HG02943 (cell line): ENCODE data around the gene UBA52.
"Not testable (repeated sequence)": the region's sequence is repeated elsewhere in the genome, so short reads cannot be mapped to it uniquely, and the experiment has no call there.

Experiments
- ATAC-seq: cut with Tn5 transposase; IDR thresholded peaks from one replicate; pipeline ENCODE4 v1.9.1; 2021; ENCODE audit warnings: mild to moderate bottlenecking, low read depth, moderate library complexity; ENCODE audit not compliant: unreplicated experiment

UBA52 gene

DNA sequence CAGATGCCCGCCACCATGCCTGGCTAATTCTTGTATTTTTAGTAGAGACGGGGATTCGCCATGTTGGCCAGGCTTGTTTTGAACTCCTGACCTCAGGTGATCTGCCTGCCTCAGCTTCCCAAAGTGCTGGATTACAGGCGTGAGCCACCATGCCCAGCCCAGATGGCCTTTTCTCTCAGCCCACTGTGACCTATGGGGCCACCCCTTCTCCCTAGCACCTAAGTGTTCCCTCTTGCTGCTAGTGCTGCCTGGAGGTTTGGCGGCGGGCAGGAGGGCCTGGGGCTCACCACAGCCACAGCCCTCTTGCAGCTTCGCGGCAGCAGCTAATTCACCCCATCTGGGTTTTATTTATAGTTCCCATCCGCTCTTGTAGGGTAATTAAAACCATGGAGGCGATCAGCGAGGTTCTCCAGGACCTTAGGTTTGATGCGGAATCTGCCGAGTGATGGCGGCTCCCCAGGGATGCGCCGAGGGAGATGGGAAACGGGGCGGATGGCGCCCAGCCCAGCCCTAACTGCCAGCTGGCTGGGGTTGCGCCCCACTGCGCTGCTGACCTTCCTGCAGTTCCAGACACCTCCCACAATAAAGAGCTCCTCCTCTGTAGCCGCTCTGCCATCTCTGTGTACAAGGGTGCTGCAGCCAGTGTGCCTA lies 20.2 kb downstream of the UBA52 start:
- ATAC-seq, result no peak

DNA sequence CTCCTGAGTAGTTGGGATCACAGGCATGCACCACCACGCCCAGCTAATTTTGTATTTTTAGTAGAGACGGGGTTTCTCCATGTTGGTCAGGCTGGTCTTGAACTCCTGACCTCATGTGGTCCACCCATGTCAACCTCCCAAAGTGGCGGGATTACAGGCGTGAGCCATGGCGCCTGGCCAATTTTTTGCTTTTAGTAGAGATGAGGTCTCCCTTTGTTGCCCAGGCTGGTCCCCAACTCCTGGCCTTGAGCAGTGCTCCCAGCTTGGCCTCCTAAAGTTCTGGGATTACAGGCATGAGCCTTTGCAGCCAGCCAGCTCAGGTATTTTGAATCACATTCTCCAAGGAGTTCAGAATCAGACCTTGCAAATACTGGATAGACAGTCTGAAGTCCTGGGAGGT lies 21.1 kb downstream of the UBA52 start:
- ATAC-seq, result not testable (repeated sequence)

DNA sequence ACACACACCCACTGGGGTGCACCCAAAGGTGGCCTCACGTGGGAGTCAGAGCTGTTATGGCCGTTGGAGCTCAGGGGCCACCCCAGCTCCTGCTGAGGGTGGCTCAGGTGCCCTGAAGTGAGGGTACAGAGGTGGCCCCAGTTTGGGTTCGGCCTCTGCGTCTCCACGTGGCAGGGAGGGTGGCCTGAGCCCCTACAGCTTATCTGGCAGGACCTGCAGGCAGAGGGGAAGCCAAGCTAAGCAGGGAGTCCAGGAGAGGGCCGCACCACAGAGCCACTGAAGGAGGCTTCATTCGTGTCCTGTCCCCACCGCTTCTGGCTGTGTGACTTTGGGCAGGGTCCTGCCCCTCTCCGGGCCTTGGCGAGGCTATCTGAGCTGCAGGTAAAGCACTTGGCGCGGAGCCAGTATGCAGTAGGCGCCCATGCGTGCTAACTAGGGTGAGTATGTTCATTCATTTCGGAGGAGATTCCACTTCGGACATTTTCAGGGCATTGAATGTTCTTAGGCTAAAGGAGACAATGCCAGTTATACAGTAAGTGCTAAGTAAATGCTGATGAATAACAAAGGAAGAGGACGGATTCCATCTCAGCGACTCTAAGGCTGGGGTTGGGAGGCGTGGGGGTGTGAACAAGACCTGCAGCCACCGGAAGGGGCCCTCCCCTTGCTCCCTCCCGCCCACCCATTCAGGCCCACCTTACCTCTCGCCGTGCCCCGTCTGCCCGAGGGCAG lies 21.9 kb downstream of the UBA52 start:
- ATAC-seq, result no peak

DNA sequence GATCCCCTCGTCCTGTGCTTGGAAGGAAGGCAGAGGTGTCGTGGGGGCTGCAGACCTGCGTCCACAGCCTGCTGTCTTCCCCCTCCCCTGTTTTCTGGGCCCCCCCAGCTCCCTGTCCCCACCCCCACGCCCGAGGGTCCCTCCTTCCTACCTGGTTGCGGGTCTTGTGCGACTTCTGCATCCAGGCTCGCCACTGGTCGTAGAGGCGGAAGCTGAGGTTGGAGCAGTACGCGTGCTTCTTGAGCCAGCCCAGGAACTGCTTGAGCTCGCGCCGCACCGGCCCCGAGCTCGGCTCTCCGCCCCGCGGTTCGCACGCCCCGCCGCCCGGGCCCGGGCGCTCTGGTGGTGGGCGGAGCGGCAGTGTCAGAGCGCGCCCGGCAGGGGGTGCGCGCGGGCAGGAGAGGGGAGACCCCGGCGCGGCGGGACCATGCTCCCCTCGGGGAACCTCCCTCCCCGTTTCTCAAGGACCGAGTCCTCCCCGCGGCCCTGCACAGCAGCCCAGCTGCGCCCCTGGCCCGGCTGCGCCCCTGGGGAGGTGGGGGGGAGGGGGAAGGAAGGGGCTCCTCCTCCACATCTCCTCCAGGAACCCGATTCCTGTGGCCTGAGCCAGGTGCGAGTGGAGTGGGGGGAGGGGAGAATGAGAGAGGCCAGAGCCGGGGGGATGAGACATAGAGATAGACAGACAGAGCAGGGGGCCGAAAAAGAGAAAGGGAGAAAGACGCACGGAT lies 22.6 kb downstream of the UBA52 start:
- ATAC-seq, result no peak

DNA sequence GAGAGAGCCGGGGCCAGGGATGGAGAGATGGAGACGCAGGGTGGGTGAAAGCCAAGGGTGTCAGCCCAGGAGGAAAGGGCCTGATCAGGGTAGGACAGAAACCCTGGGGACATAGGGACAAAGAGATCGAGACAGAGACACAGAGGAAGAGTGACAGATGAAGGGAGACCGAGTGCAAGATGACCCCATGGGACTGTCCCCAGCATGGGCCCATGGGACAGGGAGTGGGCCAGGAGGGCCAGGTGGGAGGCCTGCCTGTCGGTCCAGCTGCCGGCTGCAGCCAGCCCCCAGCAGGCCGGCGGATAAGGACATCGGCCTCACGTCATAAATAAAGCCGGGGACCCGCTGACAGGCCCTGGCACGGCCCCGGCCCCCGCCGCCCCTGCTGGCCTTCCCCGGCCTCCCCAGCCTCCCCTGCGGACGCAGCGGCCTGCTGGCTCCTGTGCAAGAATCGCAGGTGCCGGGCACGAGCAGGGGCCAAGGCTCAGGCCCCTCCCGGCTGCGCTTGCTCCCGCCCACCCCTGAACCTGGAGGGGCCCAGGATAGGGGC lies 23.2 kb downstream of the UBA52 start:
- no peak for ATAC-seq

DNA sequence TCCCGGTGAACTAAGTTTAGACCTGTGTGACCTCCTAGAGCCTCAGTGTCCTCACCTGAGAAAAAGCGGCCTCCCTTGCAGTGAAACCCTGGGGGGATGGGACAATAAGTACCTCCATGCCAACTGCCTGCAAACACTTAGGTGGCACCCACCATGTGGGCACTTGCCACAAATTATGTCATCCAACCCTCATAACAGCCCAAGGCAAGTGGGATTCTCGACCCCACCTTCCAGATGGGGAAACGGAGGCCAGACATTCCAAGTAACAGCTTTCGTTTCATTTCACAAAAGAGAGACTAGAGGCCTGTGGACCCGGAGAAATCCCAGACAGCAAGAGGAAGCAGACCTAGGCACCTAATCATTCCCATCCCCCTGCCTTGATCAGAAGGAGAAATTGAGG lies 23.8 kb downstream of the UBA52 start:
- no peak for ATAC-seq

DNA sequence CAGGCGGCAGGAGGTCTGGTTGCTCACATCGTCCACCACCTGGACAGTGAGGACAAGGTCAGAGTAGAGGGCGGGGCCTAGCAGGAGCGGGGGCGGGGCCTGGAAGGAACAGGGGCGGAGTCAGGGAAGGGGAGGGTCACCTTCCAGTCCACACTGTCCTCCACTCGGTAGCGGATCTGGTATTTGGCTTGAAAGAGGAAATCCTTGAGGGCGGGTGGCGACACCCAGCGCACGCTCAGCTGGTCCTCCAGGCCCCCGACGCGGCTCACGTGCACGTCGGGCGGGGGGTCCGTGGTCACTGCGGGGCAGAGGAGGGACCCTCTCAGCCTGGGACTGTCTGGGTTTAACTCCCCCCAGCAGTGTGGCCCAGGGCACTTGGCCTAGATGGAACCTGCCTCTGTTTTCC lies 25.1 kb downstream of the UBA52 start:
- ATAC-seq, result no peak

DNA sequence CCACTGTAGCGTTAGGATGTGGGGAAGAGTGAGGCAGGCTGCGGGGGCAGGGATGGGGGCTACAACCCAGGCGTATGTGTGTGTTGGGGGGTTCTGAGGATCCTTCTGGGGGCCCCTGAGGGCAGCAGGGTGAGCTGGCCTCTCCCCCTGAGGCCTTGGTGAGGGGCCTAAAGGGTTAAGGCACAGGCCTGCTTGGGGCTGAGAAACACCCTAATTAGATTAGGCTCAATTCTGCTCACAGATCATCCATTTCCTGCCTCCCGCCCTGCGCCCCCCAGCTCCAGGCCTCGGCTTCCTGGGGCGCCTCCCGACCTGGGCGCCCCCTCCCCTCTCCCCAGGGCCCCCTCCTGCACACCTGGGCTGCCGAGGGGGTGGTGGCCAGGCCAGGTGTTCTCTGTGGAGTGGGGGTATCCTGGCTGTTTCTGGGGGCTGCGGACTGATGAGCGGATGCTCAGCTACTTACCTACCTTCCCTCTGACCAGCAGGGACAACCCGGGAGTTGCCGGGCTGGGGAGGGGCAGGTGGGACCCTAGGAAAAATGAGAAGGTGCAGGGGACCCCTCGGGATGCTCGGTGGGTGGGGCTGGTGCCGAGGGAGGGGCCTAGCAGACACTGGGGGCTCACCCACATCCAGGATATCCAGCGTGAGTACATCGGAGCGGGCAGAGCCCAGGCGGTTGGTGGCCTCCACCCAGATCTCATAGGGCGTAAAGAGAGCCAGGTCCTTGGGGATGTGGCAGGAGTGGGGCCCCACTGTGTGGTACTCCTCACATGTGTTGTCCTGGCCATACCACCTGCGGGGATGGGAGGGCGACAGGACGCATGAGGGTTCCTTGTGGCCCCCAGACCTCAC lies 26.4 kb downstream of the UBA52 start:
- ATAC-seq, result no peak

DNA sequence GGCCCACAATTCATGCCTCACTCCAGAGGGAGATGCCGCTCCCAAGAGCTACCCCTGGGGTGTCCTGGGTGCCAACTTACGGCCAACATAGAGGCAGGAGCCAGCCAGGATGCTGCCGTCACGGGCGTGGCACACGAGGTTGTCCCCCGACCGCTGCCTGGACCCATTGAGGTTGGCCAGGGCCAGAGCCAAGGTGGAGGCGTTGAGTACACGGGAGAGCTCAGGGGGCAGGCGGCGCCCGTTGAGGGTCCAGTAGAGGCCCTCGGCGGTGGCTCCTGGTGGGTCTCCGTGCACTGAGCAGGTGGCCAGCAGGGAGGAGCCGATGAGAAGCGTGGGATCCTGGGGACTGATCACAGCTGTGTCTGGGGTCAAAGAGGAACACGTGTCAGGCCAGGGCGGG lies 27.8 kb downstream of the UBA52 start:
- ATAC-seq, result no peak

DNA sequence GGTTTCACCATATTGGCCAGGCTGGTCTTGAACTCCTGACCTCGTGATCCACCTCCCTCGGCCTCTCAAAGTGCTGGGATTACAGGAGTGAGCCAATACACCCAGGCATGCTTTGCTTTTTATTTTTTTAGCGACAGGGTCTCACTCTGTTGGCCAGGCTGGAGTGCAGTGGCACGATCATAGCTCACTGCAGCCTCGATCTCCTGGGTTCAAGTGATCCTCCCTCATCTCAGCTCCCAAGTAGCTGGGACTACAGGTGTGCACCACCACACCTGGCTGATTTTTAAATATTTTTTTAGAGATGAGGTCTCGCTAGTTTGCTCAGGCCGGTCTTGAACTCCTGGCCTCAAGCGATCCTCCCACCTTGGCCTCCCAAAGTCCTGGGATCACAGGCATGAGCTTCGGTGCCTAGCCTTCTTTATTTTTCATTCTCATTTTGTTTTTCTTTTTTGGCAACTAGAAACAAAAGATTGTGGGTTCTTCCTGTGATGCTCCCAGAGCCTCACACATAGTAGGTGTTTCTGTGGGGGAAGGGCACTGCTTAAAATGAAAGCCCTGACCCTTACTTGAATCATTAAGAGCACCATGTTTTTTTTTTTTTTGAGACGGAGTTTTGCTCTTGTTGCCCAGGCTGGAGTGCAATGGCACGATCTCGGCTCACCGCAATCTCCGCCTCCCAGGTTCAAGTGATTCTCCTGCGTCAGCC lies 29.2 kb downstream of the UBA52 start:
- ATAC-seq, result not testable (repeated sequence)

DNA sequence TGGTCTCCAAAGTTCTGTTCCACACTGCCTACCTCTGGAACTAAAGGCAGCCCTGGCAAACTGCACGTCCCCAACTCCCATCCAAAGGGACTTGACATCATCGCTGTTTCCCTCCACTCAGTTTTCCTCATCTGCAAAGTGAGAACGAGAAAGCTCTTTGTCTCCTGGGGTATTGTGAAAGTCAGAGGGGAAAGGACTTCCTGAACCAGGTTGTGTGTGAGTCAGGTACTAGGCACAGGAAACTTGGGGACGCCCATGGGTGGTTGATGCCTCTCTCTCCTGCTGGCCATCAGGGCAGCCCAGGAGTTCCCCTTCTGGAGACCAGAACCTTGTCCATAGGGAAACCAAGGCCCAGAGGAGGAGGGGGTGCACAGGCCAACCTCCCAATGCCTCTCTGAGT lies 30.2 kb downstream of the UBA52 start:
- no peak for ATAC-seq

DNA sequence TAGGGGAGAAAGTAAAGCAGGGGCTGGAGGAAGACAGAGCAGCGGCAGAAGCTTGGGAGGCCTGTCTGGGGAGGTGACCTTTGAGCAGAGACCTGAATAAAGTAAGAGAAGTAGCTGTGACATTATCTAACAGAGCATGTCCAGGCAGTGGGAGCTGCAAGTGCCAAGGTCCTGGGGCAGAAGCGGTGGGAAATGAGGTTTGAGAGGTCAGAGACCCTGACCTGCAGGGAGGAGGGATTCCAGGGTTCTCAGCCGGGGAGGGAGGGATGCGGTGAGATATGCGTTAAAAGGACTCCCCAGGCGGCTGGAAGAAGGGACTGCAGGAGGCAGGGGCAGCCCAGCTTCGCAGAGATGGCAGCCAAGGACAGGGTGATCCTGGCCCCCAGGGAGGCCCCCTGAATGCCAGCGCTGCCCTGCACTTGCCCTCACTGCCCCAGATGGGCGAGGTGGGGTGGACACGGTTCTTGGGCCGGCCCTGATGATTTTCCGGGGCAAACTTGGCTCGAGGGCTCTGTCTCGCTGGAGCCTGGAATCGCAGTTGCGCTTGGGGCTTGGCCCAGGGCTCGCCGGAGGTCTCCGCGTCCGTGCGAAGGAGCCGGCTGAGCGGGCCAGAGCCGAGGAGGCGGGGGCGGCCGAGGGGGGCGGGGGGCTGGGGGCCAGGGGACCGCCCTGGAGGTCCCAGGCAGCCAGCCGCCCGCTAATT lies 31.7 kb downstream of the UBA52 start:
- no peak for ATAC-seq

DNA sequence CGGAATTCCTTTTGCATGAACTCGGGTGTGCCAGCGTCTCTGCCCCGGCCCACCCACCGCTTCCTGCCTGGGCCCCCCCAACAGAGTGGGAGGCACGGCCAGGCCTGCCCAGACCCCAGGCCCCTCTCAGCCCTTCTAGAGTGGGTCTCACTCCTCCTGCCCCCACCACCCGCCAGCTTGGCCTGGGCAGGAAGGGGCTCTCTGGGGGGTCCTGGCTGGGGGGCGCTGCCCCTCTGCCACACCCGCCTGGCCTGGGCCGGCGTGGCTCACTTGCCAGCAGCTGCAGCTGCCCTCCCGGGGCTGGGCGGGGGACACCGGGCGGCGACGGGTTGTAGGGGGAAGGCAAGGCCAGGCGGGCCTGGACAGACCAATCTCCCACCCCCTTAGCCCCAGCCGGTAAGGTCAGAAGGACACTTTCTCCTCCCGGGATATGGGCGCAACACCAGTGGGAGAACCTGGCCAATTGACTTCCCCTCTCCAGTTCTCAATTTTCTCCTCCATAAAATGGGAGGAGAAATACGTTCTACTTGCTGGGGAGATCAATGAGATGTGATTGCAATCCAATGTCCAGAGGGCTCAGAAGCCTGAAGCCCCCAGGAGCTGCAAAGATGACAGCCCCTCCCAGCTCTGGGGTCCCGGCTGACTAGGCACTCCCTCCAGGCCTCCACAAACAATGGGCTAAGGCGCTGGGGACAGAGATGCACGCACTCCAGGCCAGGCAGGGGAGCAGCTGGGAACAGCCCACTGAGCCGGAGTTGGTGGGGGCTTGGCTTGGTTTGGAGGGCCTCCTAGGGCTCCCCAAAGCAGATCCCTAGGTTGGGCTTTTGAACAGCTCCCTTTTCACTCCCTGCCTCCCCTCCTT lies 32.5 kb downstream of the UBA52 start:
- no peak for ATAC-seq

DNA sequence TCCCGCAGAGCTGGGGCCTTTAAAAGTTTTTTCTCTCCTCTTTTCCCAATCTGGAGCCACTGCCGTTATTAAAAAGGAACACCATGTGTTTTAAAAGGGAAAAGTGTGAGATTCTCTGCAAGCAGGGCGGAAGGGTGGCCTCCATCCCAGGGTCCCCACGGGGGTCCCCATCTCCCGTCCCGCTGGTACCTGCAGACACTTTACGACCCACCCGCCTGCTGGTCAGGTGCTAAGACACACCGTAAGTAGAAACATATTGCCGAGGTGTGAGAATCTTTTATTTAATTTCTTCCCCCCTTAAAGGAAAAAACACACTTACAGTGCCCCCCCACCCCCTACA lies 33.1 kb downstream of the UBA52 start:
- no peak for ATAC-seq

DNA sequence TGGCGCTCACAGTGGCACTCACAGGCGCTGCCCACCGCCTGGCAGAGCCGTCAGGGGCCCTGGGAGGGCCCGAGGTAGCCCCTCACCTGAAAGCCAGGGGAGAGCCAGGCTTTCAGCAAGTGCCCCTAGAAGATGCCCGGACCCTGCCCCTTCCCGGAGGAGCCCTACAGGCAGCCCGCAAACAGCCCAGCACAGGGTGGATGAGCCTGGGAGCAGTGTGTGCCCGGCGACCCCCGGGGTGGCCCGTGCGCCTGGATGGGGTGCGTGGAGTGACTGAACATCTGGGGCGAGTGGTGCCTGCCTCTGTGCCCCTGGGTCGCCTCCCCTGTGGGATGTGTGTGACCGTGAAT lies 33.5 kb downstream of the UBA52 start:
- ATAC-seq, result no peak

DNA sequence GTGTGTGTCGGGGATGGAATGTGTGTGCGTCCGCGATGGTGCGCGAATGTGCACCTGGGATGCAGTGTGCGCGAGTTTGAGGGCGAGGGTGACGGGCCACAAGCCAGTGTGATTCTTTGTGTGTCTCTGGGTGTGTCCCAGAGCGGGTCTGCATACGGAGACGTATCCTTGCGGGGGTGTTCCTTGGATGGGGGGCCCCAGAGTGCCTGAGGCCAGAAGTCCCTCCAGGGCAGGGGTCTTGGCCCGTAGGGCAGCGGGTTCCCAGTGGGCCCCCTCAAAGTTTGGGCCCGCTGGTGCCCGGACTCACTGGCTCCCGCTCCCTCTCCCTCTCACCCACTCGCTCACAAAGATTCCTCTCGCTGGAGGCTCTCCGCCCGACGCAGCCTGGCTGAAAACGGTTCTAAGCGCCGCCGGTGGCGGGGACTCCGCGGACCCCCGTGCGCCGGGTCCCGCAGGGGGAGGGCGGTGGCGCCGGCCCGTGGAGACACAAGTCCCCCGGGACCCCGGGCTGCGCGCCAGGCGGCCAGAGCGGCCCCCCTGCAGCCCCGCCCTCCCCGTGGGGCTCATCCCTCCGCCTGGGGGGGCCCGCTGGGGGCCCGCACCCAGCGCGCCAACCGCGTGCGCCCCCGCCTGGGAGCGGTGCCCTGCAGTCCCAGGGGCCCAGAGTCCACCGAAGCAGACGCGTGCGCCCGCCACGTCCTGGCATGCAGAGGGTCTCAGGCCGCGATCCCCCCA lies 34.1 kb downstream of the UBA52 start:
- ATAC-seq, result no peak

DNA sequence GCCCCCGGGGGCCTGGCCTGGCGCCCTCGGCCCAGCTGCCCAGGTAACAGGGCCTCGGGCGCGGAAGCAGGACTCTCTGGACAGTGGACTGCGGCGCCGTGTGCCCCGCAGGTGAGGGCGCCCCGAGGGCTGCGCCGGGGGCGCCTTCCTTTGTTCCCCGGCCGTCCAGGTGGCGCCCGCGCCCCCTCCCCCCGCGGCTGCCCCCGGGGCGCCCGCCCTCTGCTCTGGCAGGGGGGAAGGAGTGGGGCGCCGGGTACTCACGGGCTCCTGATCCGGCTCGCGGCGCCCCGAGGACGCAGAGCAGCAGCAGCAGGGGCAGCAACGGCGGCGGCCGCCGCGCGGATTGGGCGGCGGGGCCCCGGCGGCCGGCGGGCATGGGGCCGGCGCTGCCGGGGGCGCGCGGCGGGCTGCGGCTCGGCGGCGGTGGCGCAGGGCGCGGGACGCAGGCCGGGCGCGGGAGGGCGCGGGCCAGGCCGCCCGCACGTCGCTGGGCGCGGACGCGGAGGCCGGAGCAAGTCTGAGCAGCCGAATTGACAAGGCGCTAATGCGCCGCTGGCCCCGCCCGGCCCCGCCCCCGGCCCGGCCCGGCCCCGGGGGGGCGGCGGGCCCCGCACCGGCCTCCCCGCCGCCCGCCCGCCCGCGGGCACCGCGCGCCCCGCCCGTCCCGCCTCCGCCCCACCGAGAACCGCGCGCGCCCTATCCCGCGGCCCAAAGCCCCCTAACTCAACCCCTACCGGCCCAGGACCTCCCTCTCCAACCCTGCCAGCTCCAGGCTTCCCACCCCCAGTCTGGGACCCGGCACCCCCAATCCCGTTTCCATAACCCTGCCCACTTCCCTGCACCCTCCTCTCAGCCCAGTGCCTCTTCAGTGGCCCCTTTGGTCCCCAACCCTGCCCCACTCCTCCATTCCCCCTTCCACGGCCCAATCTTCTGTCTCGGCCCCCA lies 34.9 kb downstream of the UBA52 start, which contains the start of gene CRLF1:
Gene CRLF1 (minus strand): TSS at position 519 of the 945 bp plus-strand sequence. CDS start 143 bp downstream, at position 376.
- no peak for ATAC-seq
